MCF 10A (cell line): ENCODE measurements around the gene MARCHF5. TPM values are rescaled to one million over a fixed set of nuclear protein-coding genes. Genes with fewer than 3 reads are reported as not detected.

Source experiments
- BruUV-seq: library from RNA; stranded (reverse); fragments of 400-500 nt; replicated peaks from 2 replicates; lab custom pipeline; 2021; lab: Mats Ljungman, UMichigan
- CTCF ChIA-PET: fragments of 300-600 bp; sonication (Branson Sonifier 250); formaldehyde crosslinking; extraction: SDS; loops from one replicate; lab custom pipeline; 2021; ENCODE audit warnings: antibody characterized with exemption, inconsistent platforms; lab: Yijun Ruan, JAX
- POLR2A ChIA-PET: fragments of 300-600, 350-650 bp; sonication (Branson Sonifier 250); formaldehyde crosslinking; extraction: SDS; loops from one replicate; lab custom pipeline; 2020; ENCODE audit warnings: antibody characterized with exemption, inconsistent platforms; lab: Yijun Ruan, JAX
- DNase-seq: peaks from one replicate; pipeline ENCODE4 v3.0.0-alpha.2; 2018; ENCODE audit not compliant: unreplicated experiment
- H3K27ac Mint-ChIP-seq: one replicate; pipeline ENCODE4 v1.8.0; 2022; ENCODE audit warnings: mild to moderate bottlenecking, low read depth, mixed read lengths; ENCODE audit not compliant: unreplicated experiment
- H3K27me3 Mint-ChIP-seq: one replicate; pipeline ENCODE4 v1.8.0; 2022; ENCODE audit warnings: mixed read lengths; ENCODE audit not compliant: insufficient read depth, unreplicated experiment
- H3K36me3 Mint-ChIP-seq: one replicate; pipeline ENCODE4 v1.8.0; 2022; ENCODE audit warnings: mild to moderate bottlenecking, moderate library complexity, mixed read lengths; ENCODE audit not compliant: insufficient read depth, unreplicated experiment
- H3K4me1 Mint-ChIP-seq: one replicate; pipeline ENCODE4 v1.8.0; 2022; ENCODE audit warnings: mixed read lengths; ENCODE audit not compliant: insufficient read depth, unreplicated experiment
- H3K4me3 Mint-ChIP-seq: one replicate; pipeline ENCODE4 v1.8.0; 2022; ENCODE audit warnings: mild to moderate bottlenecking, moderate library complexity, mixed read lengths; ENCODE audit not compliant: unreplicated experiment
- H3K9me3 Mint-ChIP-seq: one replicate; pipeline ENCODE4 v1.8.0; 2022; ENCODE audit warnings: mixed read lengths; ENCODE audit not compliant: unreplicated experiment
- intact Hi-C: fragments of 100-400 bp; cut with micrococcal nuclease; formaldehyde crosslinking; loops from 2 replicates; pipeline ENCODE4 v1.14.1; 2022
- total RNA-seq: library from RNA; stranded (reverse); gene quantifications from 2 replicates; pipeline ENCODE4 v1.2.3, GENCODE V29; 2022
- TF ChIP-seq, protein P1 (sequence below): fragments of 200-600 bp; IDR thresholded peaks from one replicate; pipeline ENCODE4 v1.8.0; 2022; ENCODE audit warnings: antibody characterized with exemption, mild to moderate bottlenecking; ENCODE audit not compliant: unreplicated experiment

The MARCHF5 gene
- total RNA-seq, 1 experiment from 2014 or later = 52.1 TPM

DNA sequence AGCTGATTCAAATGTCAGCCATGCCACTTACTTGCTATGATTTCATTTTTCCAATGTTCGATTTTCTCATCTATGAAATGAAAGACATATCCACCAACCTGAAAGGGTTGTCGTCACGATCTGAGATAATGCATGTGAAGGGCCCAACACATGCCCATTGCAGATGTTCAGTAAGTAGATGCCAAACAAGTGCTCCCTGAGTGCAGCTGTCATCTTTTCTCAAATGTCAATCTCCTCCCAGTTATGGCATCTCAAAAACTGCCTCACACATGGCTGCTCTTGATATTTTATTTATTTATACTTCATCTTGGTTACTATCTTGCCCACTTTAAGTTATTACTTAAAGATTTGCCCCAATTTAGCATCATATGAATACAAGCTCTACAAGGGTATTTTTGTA is 16.9 kb upstream of the MARCHF5 start:
- ChIA-PET POLR2A (interaction anchor here (1.1 to 2.8 kb wide), 2 partner anchors 12 to 16 kb away, joined by 4 to 7 read pairs; partner anchors contain the start of genes CPEB3 and MARCHF5), CTCF (interaction anchor here (1.0 to 1.2 kb wide), 2 partner anchors 16 to 186 kb away, joined by 3 to 6 read pairs; no protein-coding TSS in a partner anchor)
- Mint-ChIP-seq H3K27me3 (no peaks in the 10 kb centered on the region), H3K27ac (no peak overlapping the region), H3K36me3 (no peaks in the 10 kb centered on the region), H3K9me3 (no peaks in the 10 kb centered on the region), H3K4me3 (no peak overlapping the region), H3K4me1 (no peaks in the 10 kb centered on the region)
- DNase-seq = no peak
- intact Hi-C loops = no loop called here
- TF ChIP-seq, protein P1, sequence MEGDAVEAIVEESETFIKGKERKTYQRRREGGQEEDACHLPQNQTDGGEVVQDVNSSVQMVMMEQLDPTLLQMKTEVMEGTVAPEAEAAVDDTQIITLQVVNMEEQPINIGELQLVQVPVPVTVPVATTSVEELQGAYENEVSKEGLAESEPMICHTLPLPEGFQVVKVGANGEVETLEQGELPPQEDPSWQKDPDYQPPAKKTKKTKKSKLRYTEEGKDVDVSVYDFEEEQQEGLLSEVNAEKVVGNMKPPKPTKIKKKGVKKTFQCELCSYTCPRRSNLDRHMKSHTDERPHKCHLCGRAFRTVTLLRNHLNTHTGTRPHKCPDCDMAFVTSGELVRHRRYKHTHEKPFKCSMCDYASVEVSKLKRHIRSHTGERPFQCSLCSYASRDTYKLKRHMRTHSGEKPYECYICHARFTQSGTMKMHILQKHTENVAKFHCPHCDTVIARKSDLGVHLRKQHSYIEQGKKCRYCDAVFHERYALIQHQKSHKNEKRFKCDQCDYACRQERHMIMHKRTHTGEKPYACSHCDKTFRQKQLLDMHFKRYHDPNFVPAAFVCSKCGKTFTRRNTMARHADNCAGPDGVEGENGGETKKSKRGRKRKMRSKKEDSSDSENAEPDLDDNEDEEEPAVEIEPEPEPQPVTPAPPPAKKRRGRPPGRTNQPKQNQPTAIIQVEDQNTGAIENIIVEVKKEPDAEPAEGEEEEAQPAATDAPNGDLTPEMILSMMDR = no peak
- no TSS peak for BruUV-seq

DNA sequence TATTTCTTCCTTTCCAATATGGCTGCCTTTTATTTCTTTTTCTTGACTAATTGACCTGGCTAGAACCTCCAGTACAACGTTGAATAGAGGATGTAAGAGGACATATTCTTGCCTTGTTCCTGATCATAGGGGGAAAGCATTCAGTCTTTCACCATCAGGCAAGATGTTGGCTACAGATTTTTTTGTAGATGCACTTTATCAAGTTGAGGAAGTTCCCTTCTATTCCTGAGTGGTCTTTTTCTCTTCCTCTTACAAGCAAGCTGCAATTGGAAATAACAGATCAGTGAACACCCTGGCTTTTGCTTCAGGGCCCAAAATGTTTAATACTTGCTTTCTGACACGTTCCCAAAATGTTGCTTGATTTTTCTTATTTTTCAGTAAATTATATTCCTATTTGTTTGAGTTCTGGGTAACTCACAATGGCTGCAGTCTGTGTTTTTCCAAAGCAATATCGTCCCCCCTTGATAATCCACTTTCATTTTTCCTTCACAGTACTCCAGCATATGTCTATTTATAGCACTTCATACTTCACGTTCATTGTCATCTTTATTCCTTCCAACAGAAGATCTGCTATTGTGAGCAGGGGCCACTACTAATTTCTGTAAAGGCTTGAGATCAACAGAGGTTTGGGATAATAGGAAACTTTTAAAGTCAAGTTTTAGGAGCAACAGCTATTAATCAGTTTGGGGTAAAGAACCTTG is 11.8 kb upstream of the MARCHF5 start:
- Mint-ChIP-seq H3K4me1 (peaks cover 1% of the 10 kb centered on the region), H3K27me3 (no peaks in the 10 kb centered on the region), H3K9me3 (no peaks in the 10 kb centered on the region), H3K27ac (no peak overlapping the region), H3K36me3 (peaks cover 7% of the 10 kb centered on the region), H3K4me3 (no peak overlapping the region)
- TF ChIP-seq, protein P1 = no peak
- intact Hi-C loops = no loop called here
- ChIA-PET POLR2A (no interaction called here), CTCF (interaction anchor here (1.0 kb wide), 1 partner anchor 11 kb away, joined by 4 read pairs; no protein-coding TSS in a partner anchor)
- BruUV-seq = no TSS peak
- DNase-seq = no peak

DNA sequence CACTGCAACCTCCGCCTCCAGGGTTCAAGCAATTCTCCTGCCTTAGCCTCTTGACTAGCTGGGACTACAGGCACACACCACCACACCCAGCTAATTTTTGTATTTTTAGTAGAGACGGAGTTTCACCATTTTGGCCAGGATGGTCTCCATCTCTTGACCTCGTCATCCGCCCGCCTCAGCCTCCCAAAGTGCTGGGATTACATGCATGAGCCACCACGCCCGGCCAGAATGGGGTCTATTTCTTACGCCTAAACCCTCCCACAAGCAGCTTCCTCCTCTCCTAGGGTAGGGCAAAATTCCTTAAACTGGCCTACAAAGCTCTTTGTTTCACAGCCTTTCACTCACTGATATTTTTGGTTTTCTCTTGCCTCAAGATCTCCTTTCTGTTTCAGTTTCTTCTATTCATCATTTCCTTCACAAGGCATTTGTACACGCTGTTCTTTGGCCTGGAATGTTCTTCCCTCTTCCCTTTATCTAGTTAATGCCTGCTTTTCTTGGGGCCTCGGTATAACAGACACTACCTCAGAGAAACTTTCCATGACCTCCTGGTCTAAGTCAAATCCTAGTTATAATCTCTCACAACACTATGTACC is 6.8 kb upstream of the MARCHF5 start:
- Mint-ChIP-seq H3K27ac (no peak overlapping the region), H3K27me3 (no peaks in the 10 kb centered on the region), H3K4me1 (peaks cover 7% of the 10 kb centered on the region), H3K9me3 (no peaks in the 10 kb centered on the region), H3K36me3 (peaks cover 7% of the 10 kb centered on the region), H3K4me3 (no peak overlapping the region)
- TF ChIP-seq, protein P1 = no peak
- no TSS peak for BruUV-seq
- no peak for DNase-seq
- intact Hi-C loops = no loop called here
- CTCF ChIA-PET = interaction anchor here (0.6 to 1.2 kb wide), 2 partner anchors 10 to 26 kb away, joined by 3 to 4 read pairs; no protein-coding TSS in a partner anchor
- POLR2A ChIA-PET = no interaction called here
